Eye (tissue), 1 donor: Measurements from ENCODE around the gene DENND1A.
"Not testable (repeated sequence)": the region's sequence is repeated elsewhere in the genome, so short reads cannot be mapped to it uniquely, and the experiment has no call there.

Experiments used
- DNase-seq: peaks from one replicate; pipeline ENCODE4 v3.0.0-alpha.2; 2015

Gene DENND1A

GRCh38 chr9:123929870-123930831 is at the start of gene DENND1A:
Gene DENND1A, minus strand, starts transcription at chr9:123930126. Its CDS starts 221 bp downstream, at chr9:123929905.
- DNase-seq: peak; percentile 95

- no peak for DNase-seq
Measured at GRCh38 chr9:123978981-123979380, 49.1 kb upstream of the DENND1A start.

- DNase-seq: not testable (repeated sequence)
Measured at GRCh38 chr9:123976579-123976978, 46.7 kb upstream of the DENND1A start.

- no peak for DNase-seq
Measured at GRCh38 chr9:123975871-123976270, 45.9 kb upstream of the DENND1A start.

- no peak for DNase-seq
Measured at GRCh38 chr9:123974471-123974870, 44.5 kb upstream of the DENND1A start.

GRCh38 chr9:123973590-123974223 is 43.8 kb upstream of the DENND1A start:
- no peak for DNase-seq

- DNase-seq: no peak
Measured at GRCh38 chr9:123972618-123973017, 42.7 kb upstream of the DENND1A start.

GRCh38 chr9:123967323-123967722 is 37.4 kb upstream of the DENND1A start:
- no peak for DNase-seq

- no peak for DNase-seq
Measured at GRCh38 chr9:123965801-123966686, 36.1 kb upstream of the DENND1A start.

- no peak for DNase-seq
Measured at GRCh38 chr9:123964761-123965160, 34.8 kb upstream of the DENND1A start.

GRCh38 chr9:123960965-123961364 is 31.0 kb upstream of the DENND1A start:
- DNase-seq: no peak

GRCh38 chr9:123960366-123960765 is 30.4 kb upstream of the DENND1A start:
- DNase-seq: no peak

- DNase-seq: no peak
Measured at GRCh38 chr9:123959787-123960186, 29.9 kb upstream of the DENND1A start.

GRCh38 chr9:123957731-123958130 is 27.8 kb upstream of the DENND1A start:
- no peak for DNase-seq

GRCh38 chr9:123957168-123957721 is 27.3 kb upstream of the DENND1A start:
- DNase-seq: no peak

- DNase-seq: no peak
Measured at GRCh38 chr9:123955637-123956036, 25.7 kb upstream of the DENND1A start.

- no peak for DNase-seq
Measured at GRCh38 chr9:123954518-123955280, 24.8 kb upstream of the DENND1A start.

- no peak for DNase-seq
Measured at GRCh38 chr9:123952641-123953495, 22.9 kb upstream of the DENND1A start.

- no peak for DNase-seq
Measured at GRCh38 chr9:123948286-123948685, 18.4 kb upstream of the DENND1A start.

- no peak for DNase-seq
Measured at GRCh38 chr9:123947326-123947725, 17.4 kb upstream of the DENND1A start.
